NCI-H2171 (cell line): Measurements from ENCODE around the gene FCGR3B.
"Not testable (repeated sequence)": the region's sequence is repeated elsewhere in the genome, so short reads cannot be mapped to it uniquely, and the experiment has no call there.

Experiments
- DNase-seq: peaks from one replicate; lab custom pipeline; 2025; lab: John Stamatoyannopoulos, UW

FCGR3B gene

DNA sequence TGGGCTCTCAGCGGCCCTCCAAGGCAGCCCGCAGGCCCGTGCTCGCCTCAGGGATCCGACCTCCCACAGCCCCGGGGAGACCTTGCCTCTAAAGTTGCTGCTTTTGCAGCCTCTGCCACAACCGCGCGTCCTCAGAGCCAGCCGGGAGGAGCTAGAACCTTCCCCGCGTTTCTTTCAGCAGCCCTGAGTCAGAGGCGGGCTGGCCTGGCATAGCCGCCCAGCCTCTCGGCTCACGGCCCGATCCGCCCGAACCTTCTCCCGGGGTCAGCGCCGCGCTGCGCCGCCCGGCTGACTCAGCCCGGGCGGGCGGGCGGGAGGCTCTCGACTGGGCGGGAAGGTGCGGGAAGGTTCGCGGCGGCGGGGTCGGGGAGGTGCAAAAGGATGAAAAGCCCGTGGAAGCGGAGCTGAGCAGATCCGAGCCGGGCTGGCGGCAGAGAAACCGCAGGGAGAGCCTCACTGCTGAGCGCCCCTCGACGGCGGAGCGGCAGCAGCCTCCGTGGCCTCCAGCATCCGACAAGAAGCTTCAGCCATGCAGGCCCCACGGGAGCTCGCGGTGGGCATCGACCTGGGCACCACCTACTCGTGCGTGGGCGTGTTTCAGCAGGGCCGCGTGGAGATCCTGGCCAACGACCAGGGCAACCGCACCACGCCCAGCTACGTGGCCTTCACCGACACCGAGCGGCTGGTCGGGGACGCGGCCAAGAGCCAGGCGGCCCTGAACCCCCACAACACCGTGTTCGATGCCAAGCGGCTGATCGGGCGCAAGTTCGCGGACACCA is 25.0 kb downstream of the FCGR3B start:
- DNase-seq = not testable (repeated sequence)

DNA sequence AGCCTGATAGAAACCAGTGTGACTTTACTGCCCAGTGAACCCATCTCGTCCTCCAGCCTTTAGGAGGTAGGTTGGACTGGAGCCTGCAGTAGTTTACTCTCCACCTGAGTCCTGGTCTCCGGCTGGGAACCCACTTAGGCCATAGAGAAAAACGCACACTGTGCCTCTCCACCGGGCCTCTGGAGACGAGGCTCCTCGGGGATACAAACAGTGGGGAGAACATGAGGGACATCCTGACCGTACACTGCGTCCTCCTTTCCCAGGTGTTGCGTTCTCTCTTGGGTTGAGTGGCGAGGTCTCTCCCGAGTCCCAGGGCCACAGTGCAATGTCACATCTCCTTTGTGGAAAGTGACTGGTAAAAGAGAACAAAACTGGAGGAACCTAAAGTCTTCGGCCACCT is 26.0 kb downstream of the FCGR3B start:
- not testable (repeated sequence) for DNase-seq

DNA sequence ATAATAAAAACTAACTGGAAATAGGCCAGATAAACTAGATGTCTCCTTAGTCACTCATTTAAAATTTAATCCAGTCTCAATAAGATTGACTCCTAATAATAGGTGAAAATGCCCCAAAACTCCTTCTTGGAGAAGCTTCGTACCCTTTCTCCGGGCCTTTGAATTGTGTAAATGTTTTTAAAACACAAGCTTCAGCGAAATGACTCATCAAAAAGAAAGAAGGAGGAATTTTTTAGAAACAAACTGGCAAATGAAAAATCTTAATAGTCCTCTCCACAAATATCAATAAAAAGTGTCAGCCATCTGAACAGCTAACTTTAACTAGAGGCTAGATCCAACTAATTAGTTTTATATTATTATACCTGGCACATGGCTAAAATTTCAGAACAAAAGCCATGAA is 33.9 kb downstream of the FCGR3B start:
- not testable (repeated sequence) for DNase-seq

DNA sequence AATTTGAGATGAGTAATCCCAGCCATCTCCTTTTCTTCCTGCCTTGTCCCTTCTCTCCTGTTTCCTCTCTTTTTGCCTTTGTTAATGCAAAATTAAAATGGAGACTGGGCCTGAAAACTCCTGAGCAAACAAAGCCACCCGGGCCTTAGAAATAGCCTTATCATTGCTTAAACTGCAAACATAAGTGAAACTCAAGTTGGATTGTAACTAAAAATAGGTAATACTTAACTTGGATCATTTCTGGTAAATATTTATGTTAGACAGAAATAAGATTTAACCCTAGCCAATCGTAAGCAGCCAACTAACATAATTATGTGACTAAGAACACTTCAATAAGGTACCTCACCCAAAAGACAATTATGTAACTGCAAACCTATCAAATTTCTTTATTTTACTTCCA is 35.4 kb downstream of the FCGR3B start:
- not testable (repeated sequence) for DNase-seq

DNA sequence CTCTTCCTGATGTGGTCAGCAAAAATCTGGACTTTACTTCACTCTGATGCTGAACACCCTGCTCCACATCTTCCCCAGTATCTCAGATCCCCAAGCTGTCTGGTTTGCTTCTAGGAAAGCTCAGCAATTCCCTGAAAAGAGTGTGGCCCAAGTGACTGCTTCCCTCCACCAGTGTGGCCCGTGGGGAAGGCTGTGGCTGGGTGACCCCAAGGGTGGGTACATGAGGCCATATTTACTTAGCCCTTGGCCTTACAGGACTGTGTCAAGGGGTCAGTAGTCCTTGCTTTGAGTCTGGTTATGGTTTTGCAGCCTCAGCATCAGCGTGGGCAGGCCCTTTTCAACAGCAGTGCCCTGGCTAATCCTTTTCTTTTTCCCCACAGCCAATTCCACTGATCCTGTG is 35.8 kb downstream of the FCGR3B start:
- DNase-seq = not testable (repeated sequence)

DNA sequence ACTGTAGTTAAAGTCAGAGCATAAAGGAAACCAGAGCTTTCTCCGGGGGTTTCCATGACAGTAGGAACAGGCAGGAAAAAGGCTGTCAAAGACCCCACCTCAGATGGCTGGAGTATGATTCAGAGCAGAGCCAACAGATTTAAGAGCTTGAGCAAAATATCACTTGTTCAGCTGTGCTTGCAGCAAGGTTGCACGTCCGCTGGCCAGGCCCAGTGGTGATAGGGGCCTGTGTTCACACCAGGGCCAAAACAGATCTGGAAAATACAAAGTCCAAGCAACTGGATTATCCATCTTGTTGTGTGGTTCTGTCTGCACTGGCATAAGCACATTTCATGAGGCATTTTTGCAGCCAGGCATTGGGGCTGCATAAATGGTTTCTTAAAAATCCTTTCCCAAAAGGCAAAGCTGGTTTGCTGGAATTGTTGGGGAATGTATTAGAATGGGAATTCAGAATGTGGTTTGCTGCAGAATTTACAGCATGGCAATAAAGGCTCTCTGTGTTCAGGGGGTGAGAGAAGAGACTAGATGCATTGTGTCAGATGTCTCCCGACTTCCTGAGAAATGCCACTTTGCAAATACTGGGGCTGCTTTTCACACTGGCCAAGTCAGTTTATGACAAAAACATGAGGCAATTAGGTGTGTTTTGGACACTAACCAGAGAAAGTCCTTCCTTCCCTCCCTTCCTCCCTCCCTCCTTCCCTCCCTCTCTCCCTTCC is 36.5 kb downstream of the FCGR3B start:
- DNase-seq = not testable (repeated sequence)

DNA sequence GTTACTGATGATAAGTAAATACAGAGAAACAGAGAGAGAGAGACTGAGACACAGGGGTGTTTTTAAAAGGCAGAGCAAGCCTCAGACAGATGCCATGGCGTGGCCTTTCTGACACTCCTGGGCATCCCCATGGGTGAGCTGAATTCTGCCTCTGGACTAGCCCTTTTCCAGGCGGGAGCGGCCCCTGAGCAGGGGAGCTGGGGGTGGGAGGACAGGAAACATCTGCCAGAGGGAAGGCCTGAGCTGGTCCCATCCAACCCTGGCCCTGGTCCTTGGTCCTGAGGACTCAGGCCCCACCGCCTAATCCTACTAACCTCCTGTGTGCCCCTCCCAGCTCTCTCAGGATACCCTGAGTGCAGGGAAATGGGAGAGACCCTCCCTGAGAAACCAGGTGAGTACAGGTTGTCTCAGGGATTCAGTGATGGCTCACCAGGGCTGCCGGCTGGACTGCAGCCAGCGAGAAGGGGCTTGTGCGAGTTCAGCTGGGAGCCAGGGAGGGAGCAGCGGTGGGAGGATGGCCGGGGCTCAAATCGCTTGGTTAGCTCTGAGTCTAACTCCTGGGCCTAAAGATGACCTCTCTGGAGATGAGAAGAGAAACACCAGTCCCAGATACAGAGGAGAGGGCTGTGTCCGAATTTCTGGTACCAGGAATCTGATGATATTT is 37.8 kb downstream of the FCGR3B start:
- DNase-seq = not testable (repeated sequence)

DNA sequence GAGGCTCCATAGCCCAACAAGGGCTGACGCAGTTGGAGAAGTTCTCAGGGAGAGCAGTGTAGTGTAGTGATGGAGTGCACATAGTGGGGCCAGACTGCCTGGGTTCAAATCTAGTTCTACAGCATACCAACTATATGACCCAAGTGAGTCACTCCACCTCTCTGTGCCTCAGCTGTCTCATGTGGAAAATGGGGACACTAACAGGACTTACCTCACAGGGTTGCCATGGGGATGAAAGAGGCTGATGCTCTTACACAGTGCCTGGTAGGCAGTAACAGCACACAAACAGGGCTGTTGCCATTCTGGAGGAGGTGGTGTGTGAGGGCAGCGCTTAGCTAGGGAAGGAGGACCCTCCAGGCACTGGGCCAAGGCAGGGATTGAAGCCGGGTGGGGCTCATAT is 38.4 kb downstream of the FCGR3B start:
- DNase-seq = not testable (repeated sequence)

DNA sequence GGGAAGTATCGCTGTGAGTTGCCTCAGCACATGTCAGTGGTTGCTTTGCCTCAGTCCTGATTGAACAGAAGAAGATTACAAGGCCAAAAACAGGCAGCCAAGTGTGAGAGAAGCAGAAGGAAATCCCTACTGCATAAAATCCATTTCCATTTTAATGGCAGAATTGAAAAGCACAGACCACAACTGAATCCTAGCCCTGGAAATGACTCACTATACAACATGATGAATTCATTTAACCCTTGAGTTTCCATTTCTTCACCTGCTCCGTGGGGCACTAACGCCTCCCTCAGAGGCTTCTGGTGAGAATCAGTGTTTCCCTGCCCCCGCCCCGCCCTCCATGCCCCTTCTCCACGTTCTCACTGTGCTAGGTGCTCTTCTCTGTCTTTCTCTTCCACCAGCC is 41.1 kb downstream of the FCGR3B start:
- DNase-seq = not testable (repeated sequence)

DNA sequence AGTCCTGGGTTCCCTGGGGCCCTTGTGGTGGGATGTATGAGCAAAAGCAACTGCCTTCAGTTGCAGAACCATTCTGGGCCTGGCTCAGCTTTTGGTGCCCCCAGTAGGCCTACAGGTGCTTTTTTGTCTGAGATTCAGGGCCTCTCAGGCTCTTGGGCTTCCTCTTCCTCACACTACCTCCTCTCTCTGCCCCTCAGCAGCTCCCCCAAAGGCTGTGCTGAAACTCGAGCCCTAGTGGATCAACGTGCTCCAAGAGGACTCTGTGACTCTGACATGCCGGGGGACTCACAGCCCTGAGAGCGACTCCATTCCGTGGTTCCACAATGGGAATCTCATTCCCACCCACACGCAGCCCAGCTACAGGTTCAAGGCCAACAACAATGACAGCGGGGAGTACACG is 41.6 kb downstream of the FCGR3B start:
- not testable (repeated sequence) for DNase-seq

DNA sequence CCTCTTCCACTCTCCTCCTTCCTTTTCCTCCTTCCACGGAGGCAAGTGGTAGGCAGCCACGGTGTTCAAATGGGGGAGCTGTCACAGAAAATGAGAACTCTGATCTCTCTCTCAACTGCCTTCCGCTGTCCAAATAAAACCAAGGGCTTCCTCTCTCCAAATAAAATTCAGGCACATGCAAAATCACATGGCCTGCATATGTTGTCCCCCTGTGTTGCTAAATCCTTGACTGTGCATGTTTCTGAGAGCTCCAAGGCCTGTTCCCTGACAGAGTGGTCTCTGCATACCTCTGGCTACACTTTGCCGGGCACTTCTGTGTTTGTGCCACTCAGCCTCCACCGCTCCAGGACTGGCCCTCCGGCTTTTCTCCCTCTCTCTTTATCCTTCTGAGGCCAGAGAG is 42.4 kb downstream of the FCGR3B start:
- not testable (repeated sequence) for DNase-seq

DNA sequence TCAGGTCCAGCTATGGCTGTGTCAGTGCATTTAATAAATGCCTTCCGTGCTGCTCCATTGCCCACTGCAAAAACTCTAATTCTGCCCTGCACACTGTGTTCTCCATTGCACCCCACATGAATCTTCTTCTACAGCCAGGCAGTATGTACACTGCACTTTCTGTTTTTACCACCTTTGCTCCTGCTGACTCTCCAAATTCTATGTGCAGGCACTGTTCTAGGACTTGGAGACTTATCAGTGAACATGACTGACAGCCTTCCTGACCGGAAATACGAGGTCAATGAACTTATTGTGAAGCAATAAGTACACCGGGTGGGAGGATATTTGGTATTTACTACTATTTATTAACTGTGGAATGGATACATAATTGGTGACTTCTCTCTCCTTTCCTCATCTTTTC is 48.1 kb downstream of the FCGR3B start:
- not testable (repeated sequence) for DNase-seq

DNA sequence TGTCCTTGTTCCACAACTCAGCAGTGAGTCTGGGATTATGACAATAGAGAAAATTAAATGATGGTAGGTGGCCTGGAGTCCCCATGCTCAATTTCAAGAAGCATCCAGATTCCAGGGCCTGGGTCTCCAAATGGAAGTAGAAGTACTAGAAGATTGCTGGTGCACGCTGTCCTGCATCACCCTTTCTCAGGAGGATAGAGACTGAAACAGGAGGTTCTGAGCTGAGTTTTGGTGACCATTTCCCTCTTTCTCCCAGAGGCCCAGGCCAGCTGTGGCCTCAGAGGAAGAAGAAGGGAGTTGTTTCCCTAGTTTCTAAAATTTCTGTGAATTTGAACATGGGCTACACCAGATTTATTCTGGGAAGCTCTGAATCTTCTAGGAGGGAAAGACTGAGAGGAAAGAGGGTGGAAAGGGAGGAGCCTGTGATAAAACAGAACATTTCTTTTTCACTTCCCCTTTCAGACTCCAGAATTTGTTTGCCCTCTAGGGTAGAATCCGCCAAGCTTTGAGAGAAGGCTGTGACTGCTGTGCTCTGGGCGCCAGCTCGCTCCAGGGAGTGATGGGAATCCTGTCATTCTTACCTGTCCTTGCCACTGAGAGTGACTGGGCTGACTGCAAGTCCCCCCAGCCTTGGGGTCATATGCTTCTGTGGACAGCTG is 50.0 kb downstream of the FCGR3B start:
- not testable (repeated sequence) for DNase-seq

DNA sequence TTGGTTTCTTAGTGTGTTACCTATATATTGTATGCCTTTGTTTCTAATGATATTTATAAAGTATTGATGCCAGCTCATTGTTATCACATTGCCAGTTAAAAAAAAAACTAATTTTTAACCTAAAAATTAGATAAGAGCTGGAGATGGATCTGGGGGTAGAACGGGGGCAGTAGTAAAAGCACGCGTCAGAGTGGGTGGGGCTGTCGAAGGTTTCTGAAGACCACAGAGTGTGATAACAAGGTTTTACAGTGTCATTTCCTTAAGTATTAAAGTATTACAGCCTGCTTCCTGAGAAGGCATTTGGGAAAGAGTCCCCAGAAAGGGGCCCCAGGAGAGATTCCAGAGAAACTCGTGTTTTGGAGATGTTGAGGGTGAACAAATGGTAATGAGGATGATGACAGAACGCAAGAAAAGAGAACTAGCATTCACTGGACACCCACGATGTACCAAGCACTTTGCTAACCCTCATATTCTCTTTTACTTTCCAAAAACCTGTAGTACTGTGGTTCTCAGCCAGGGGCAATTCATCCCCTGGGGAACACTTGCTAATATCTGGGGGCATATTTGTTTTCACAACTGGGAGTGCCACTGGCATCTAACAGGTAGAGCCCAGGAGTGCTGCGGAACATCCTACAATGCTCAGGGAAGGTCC is 51.0 kb downstream of the FCGR3B start:
- DNase-seq = not testable (repeated sequence)

DNA sequence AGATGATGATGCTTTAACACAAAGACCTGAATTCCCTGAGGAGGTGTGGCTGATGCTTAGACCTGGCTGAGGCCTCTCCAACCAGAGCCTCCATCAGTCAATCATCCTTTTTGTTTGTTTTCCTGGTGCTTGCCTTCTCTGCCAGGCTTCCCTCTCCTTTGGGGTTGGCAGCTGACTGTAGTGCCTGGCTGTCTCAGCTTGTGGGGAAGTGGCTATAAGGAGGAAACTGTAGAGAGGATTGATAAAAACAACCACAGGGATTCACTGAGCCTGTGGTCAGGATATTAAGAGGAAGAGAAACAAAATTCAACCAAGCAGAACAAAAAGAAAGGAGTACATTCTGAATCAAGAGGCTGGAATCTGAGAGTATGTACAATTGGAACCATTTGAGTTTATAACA is 54.3 kb downstream of the FCGR3B start:
- not testable (repeated sequence) for DNase-seq
